Activated CD4-positive, alpha-beta T cell treated with anti-CD3 and anti-CD28 coated beads, Interleukin-2, amount 50 U/mL, for 24 hours (primary cell): ENCODE measurements around the gene SNX30.

Experiments used
- DNase-seq, 2 donors: peaks; one replicate each; pipeline ENCODE4 v3.0.0-alpha.2; 2020; ENCODE audit warnings: low read depth in 1 of 2, low spot score in 1 of 2

The SNX30 gene

GRCh38 chr9:112917047-112917986 lies 166.8 kb downstream of the SNX30 start:
- no peak for DNase-seq

DNA sequence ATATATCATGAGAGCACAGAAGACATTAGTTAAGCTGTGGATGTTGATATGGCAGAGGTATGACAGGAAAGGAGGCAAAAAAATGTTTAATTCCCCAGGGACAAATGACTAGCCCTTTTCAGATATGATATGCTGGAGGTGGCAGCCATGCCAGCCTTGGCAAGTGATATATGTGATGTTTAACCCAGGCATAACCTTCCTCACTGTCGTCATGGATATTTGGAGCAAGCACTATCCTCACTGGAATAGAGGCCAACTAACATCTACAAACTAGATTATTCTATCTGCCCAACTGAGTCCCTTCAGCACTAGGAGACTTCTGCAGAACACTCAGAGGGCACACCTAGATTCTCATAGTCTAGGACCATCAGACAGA lies 167.4 kb downstream of the SNX30 start:
- no peak for DNase-seq

GRCh38 chr9:112921549-112921948 lies 171.0 kb downstream of the SNX30 start:
- no peak for DNase-seq
